ENCODE data around the gene IL10. TPM values are rescaled to one million over a fixed set of nuclear protein-coding genes. Genes with fewer than 3 reads are reported as not detected.

Gene IL10
- total RNA-seq, 1 donor from 2014 or later: not detected

DNA sequence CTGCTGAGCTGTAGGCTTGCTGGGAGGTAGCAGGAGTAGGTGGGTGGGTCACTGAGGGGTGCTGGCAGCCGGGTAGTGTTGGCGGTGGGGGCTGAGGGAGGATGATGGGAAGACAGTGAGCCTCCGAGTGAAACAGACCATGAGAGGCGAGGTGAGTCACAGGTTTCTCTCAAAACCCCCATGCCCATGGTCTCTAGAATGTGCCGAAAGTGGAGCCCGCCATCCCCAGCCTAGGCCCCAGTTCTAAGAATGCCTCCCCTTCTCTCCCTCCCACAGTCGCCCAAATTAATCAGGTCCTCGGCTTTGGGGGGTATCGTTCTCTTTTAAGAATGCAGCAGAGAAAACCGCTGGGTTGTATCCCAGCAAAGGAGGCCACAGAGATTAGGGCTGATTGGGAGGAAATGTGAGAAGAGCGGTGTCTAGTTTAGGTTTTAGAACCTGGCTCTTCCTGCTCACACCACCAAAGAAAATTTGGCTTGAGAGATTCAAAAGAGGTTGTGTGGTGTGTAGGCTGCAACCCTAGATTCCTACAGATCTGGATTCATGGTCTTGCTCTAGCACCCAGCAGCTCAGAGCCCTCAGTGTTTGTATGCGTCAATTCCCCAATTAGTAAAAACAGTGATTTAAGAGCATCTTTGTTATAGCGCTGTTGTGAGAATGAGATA lies 29.4 kb downstream of the IL10 start:
- Mint-ChIP-seq H3K27ac (ENCODE audit: unreplicated experiment) (no peak overlapping the region), H3K36me3 (ENCODE audit: low read depth) (no peaks in the 10 kb centered on the region), H3K9me3 (no peaks in the 10 kb centered on the region), H3K4me3 (no peak overlapping the region), H3K4me1 (peaks cover 18% of the 10 kb centered on the region), H3K27me3 (ENCODE audit: low read depth) (no peaks in the 10 kb centered on the region)
- TF ChIP-seq, protein P1, sequence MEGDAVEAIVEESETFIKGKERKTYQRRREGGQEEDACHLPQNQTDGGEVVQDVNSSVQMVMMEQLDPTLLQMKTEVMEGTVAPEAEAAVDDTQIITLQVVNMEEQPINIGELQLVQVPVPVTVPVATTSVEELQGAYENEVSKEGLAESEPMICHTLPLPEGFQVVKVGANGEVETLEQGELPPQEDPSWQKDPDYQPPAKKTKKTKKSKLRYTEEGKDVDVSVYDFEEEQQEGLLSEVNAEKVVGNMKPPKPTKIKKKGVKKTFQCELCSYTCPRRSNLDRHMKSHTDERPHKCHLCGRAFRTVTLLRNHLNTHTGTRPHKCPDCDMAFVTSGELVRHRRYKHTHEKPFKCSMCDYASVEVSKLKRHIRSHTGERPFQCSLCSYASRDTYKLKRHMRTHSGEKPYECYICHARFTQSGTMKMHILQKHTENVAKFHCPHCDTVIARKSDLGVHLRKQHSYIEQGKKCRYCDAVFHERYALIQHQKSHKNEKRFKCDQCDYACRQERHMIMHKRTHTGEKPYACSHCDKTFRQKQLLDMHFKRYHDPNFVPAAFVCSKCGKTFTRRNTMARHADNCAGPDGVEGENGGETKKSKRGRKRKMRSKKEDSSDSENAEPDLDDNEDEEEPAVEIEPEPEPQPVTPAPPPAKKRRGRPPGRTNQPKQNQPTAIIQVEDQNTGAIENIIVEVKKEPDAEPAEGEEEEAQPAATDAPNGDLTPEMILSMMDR (conservative IDR thresholded peaks at IDR 0.05): no peak
- DNase-seq (ENCODE audit: low read depth, low spot score): no peak

DNA sequence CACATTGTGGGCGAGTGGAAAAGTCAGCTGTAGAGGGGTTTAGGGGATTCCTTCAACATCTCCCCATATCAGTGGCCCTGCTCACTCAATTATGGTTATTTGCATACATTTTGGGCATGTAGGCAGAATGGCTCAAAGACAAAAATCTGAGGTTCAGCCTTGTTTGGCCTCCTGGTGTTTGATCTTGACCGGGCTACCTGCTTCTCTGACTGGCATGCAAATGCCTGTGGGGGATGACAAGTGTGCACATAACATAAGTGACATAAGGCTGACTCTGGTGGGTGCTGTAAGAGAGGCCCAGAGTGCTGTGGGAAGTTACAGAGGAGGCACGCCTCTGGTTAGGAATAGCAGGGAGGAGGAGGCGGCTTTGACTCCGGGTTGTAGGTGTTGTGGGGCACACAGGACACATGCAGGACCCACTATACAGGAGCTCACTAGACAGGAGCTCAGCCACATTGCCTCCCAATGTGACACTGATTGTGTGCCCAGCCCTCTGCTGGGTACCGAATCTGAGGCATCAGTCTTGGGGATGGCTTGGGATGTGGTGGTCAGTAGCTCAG lies 31.1 kb downstream of the IL10 start:
- TF ChIP-seq, protein P1 (conservative IDR thresholded peaks at IDR 0.05): no peak
- H3K4me1 Mint-ChIP-seq: peaks cover 24% of the 10 kb centered on the region
- H3K9me3 Mint-ChIP-seq: no peaks in the 10 kb centered on the region
- no peaks in the 10 kb centered on the region for H3K27me3 Mint-ChIP-seq (ENCODE audit: low read depth)
- DNase-seq (ENCODE audit: low read depth, low spot score): no peak
- no peak overlapping the region for H3K4me3 Mint-ChIP-seq
- no peak overlapping the region for H3K27ac Mint-ChIP-seq (ENCODE audit: unreplicated experiment)
- H3K36me3 Mint-ChIP-seq (ENCODE audit: low read depth): no peaks in the 10 kb centered on the region

DNA sequence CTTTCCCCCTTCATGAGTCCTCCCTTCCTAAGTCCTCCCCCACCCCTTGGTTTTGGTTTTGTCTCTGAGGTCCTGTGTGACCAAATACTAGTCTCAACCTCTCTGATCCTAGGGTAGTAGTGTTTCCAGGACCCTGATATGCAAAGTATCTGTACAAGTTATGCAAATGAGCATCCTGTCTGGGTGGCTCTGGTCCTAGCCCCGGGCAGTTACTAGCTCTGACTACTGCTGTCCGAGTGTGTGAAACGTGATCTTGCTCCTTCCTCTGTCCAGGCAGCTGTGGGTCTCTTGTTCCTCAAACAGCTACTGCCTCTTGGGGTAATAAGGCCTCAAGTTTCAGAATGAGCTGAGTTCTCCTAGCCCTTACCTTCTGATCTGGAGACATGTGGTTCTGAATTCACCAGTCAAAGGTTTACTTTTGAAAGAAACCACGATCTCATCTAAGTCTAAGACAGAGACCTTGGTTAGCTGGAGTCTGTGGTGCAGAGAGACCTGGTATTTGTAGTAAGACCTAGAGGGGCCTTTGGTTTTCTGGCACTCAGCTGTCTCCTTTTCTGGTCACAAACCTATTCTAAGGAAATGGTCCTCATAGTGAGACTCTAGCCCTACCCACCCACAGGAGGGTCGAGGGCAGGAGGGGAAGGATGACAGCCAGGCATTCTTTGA lies 32.8 kb downstream of the IL10 start:
- H3K27ac Mint-ChIP-seq (ENCODE audit: unreplicated experiment): no peak overlapping the region
- TF ChIP-seq, protein P1 (conservative IDR thresholded peaks at IDR 0.05): no peak
- H3K4me1 Mint-ChIP-seq: peaks cover 24% of the 10 kb centered on the region
- H3K27me3 Mint-ChIP-seq (ENCODE audit: low read depth): no peaks in the 10 kb centered on the region
- no peak overlapping the region for H3K4me3 Mint-ChIP-seq
- no peaks in the 10 kb centered on the region for H3K36me3 Mint-ChIP-seq (ENCODE audit: low read depth)
- H3K9me3 Mint-ChIP-seq: no peaks in the 10 kb centered on the region
- no peak for DNase-seq (ENCODE audit: low read depth, low spot score)

DNA sequence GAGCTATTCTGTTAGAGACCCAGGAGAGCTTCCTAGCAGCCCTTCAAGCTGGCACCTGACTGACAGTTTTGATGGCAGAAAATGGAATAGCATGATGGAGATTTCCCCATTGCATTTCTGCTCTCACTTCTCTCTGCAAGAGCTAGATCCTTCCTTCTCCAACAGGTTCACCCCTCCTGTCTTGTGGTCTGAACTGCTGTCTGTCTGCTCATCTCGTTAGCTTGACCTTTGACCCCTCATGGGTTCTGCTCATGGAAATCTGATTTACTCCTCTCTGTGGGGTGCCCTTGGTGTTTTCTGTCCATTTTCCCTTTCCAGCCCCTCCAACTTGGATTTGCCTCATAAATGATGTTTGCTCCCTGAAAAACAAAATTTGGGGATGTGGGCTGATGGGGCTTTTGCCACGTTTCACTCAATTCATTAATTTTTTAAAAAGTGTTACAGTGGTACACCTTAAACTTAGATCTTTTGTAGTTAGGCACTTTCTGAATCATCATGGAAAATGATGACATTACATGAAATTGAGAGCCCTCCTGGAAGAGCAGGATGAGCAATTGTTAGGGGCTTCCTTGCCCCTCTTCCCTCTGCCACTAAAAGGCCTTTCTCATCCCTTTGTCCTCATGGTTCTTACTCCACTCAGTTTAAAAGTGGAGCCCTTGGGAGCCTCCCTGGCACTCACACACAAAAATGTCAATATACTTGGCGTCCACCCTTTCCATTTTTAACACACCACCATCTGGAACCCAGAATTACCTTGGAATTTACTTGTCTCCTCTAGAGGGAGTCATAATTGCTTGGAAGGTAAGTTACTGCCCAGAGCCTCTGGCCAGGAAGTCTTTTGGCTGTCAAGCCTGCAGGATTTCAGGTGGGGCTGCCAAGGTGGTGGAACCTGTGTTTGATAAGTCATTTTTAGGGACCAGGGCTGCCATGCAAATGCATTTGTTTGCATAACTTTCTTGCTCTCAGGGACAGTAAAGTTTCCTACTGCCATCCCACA lies 33.6 kb downstream of the IL10 start:
- Mint-ChIP-seq H3K9me3 (no peaks in the 10 kb centered on the region), H3K27ac (ENCODE audit: unreplicated experiment) (no peak overlapping the region)

More for the DNA sequence above, 33.6 kb downstream of the IL10 start:
- Mint-ChIP-seq H3K36me3 (ENCODE audit: low read depth) (no peaks in the 10 kb centered on the region), H3K4me1 (peaks cover 24% of the 10 kb centered on the region), H3K4me3 (no peak overlapping the region), H3K27me3 (ENCODE audit: low read depth) (no peaks in the 10 kb centered on the region)
- TF ChIP-seq, protein P1 (conservative IDR thresholded peaks at IDR 0.05): peak; percentile 54
- DNase-seq (ENCODE audit: low read depth, low spot score): no peak
